Bronchial epithelial cell (primary cell): Measurements from ENCODE around the gene SLC10A7. TPM values are rescaled to one million over a fixed set of nuclear protein-coding genes. Genes with fewer than 3 reads are reported as not detected.

ENCODE experiments used
- DNase-seq: peaks from one replicate; pipeline ENCODE4 v3.0.0-alpha.2; 2010; ENCODE audit warnings: low read depth
- FAIRE-seq: peaks from 2 replicates; lab custom pipeline; 2011; peaks lifted over from hg19 to GRCh38; lab: Jason Lieb, UNC
- H3K27me3 ChIP-seq: 2 replicates; pipeline ENCODE4 v1.5.1; 2011; ENCODE audit warnings: low read length; ENCODE audit not compliant: control insufficient read depth, insufficient read depth
- H3K36me3 ChIP-seq: 2 replicates; pipeline ENCODE4 v1.5.1; 2011; ENCODE audit warnings: low read length; ENCODE audit not compliant: control insufficient read depth, insufficient read depth
- H3K4me3 ChIP-seq: 2 replicates; pipeline ENCODE4 v1.5.1; 2011; ENCODE audit warnings: mild to moderate bottlenecking, low read depth, low read length, control low read depth
- CTCF ChIP-seq: IDR thresholded peaks from 2 replicates; pipeline ENCODE4 v1.5.1; 2011; ENCODE audit warnings: mild to moderate bottlenecking, moderate library complexity, low read length, control low read depth, inconsistent platforms; ENCODE audit not compliant: insufficient read depth, severe bottlenecking
- total RNA-seq: library from RNA; depleted of rRNA; stranded (reverse); fragments of >200 nt; gene quantifications from 2 replicates; pipeline ENCODE4 v1.2.1, GENCODE V29; 2014

SLC10A7 gene
- total RNA-seq, 1 donor from 2014 or later = 7.4 TPM

DNA sequence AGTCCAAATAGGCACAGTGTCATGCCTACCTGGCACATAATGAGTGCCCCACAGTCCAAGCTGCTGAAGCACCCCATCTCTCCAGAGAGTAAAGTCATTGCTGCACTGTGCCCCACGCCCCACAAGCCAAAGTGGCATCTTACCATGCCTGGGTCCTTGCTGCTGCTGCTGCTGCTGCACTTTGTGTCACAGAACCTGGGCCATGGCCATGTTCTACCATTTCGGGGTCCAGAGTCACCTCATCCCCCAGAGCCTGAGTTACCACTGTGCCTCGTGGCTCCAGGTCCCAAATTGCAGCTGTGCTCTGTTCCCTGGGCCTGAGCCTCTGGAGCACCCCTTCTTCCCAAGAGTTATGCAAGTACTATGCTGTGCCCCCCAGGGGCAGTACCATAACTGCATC lies 40.5 kb downstream of the SLC10A7 start:
- TF ChIP-seq CTCF = no peak
- Histone ChIP-seq H3K36me3 (no peaks in the 10 kb centered on the region), H3K27me3 (no peaks in the 10 kb centered on the region), H3K4me3 (no peak overlapping the region)
- no peak for FAIRE-seq
- DNase-seq = no peak

DNA sequence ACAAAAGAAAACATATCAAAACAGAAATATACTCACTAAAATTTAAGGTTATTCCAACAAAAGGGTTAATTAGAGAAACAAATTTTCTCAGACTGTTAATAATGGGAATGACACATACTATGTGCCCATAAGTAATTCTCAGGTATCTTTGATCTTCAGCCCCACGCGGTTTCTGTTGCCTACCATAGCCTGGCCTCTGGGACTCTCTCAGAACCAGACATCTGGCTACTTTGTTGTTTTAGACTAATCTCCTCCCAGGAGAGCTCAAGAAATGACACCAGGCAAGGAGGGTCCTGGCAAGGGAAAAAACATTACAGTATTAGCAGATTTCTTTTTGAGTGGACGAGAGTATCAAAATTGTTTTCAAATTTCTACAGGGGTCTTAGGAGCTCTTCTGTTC lies 43.7 kb downstream of the SLC10A7 start:
- FAIRE-seq = no peak

DNA sequence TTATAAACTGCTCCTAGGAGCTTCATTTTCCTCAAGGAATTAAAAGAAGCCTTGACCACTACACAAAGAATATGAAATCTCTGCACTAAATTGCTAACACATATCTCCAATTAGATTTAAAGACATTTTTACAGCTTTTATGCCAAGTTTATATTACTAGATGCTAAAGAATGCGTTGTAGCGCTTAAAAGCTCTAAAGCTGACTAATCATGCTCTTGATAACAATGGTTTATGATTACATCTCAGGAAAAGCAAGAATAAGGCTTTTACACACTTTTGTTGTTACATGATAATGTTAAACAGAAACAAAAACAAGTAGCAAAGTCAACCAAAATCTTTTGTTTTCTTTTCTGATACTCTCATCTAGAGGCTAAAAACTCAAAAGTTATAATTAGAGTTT lies 44.7 kb downstream of the SLC10A7 start:
- FAIRE-seq (no peak), DNase-seq (peak; percentile 48)
- TF ChIP-seq CTCF = no peak
- Histone ChIP-seq H3K4me3 (no peak overlapping the region), H3K36me3 (no peaks in the 10 kb centered on the region), H3K27me3 (no peaks in the 10 kb centered on the region)

More for the DNA sequence above, 43.7 kb downstream of the SLC10A7 start:
- no peak for DNase-seq
- no peaks in the 10 kb centered on the region for H3K27me3 ChIP-seq
- H3K36me3 ChIP-seq = no peaks in the 10 kb centered on the region
- no peak for TF ChIP-seq CTCF
- H3K4me3 ChIP-seq = no peak overlapping the region

DNA sequence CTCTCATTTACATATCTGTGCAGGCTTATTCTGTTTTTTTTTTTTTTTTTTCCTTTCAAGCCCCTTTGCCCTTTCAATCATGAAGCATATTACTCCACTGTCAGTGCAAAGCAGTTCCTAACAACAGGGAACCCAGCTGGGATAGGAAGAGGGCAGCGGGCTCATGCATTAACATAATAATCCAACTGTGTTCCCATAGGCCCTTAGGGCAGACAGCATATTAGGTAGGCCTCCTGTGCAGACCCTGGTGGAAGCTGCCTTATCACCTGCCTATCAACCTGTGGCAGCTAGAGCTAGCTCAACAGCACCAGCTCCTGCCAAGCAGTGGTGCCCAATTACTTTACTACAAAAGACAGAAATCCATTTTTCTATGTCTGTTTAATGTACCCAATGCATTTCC lies 49.3 kb downstream of the SLC10A7 start:
- FAIRE-seq = no peak

GRCh38 chr4:146470604-146471003 lies 51.1 kb downstream of the SLC10A7 start:
- no peak for TF ChIP-seq CTCF
- FAIRE-seq (no peak), DNase-seq (peak; percentile 31)
- Histone ChIP-seq H3K4me3 (no peak overlapping the region), H3K27me3 (no peaks in the 10 kb centered on the region), H3K36me3 (no peaks in the 10 kb centered on the region)

More for the DNA sequence above, 49.3 kb downstream of the SLC10A7 start:
- no peak for TF ChIP-seq CTCF
- no peaks in the 10 kb centered on the region for H3K36me3 ChIP-seq
- no peaks in the 10 kb centered on the region for H3K27me3 ChIP-seq
- no peak overlapping the region for H3K4me3 ChIP-seq
- DNase-seq = no peak

DNA sequence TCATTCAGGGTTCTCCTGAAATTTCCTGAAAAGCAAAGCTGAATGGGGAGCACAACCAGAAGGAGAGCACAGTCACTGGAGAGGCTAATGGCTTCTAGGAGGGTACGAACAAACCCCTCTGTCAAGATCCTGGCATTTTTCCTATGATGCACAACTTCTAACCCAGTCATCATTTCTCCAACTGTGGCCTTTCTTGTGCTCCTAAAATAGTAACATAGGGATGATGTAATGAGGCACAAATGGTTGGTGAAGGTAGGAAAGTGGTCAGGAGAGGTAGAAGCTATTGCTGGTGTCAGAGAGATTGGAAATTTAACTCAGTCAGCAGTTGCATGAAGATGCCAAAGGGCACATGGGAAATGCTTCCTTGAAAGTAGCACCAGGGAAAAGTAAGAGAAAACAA lies 52.7 kb downstream of the SLC10A7 start:
- Histone ChIP-seq H3K27me3 (no peaks in the 10 kb centered on the region), H3K36me3 (no peaks in the 10 kb centered on the region), H3K4me3 (no peak overlapping the region)
- no peak for TF ChIP-seq CTCF
- no peak for DNase-seq
- no peak for FAIRE-seq
